ENCODE data around the gene FAM111B.

DNA sequence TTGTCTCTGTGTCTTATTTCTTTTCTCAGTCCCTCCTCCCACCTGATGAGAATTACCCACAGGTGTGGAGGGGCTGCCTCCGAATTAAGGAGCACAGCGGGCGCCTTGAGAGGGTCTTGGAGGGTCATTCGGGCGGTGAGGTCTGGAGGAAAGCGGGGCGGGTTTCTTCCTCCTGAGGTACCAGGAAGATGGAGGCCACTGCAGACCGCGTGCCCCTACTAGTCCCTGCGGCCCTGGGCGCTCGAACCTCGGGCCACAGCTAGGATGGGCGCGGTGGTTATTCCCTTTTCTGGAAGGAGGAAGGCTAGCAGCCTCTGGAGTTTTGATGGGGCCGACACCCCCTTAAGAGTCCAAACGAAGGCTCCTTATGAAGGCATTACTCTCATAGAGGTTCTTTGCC is 30.2 kb downstream of the FAM111B start:
- no peak for TF ChIP-seq CTCF (IDR thresholded peaks at IDR 0.05)
- no peak for TF ChIP-seq POLR2AphosphoS5 (IDR thresholded peaks at IDR 0.05)
- no peak for TF ChIP-seq POLR2A (IDR thresholded peaks at IDR 0.05)
- no peak for TF ChIP-seq EP300 (IDR thresholded peaks at IDR 0.05)

Data from sigmoid colon (tissue), 4 donors.